GM19238 (cell line): ENCODE results near the gene SNX33.
"Not testable (repeated sequence)": the region's sequence is repeated elsewhere in the genome, so short reads cannot be mapped to it uniquely, and the experiment has no call there.

ENCODE experiments used
- DNase-seq: peaks from one replicate; pipeline ENCODE4 v3.0.0; 2011; ENCODE audit warnings: low spot score; ENCODE audit not compliant: insufficient read length

The SNX33 gene

DNA sequence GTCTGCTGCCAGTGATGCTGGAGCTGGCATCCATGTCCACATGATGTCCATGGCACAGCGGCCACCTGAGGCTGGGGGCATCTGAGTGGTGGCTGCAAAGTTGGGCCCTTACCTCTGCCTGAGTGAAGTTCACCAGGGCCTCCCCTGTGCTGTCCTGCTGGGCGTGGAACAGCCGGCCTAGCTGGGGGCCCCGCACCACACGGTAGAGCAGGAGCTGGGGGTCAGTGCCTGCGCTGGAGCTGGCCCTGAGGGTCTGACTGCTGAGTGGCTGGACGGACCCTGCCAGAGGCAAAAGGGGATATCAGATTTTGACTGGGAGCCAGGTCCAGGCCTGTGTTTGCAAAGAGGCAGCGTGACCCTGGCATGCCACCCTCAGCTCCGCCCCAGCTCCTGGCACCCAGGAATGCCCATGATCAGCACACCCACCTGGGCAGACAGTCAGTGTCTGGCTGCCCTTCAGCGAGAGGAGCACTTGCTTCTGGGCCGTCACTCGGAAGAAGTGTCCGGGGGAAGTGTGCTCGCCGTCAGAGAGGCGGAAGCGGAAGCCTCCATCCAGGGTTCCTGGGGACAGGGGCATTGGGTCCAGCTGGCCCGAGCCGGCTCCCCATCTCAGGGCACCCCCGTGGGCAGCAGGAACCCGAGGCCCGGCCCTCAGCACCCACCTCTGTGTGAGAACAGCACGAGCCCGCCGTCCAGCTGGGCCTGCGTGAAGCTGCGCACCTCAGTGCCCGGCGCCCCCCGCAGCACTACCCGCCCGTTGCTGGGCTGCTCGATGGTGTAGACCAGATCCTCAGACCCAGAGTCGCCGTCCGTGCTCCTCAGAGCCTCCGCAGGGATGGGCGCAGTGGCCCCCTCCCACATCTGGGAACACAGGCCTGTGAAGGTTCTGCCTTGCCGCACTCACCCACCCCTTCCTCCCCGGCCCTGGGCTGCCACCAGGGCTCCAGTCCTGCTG lies 34.7 kb downstream of the SNX33 start:
- no peak for DNase-seq

DNA sequence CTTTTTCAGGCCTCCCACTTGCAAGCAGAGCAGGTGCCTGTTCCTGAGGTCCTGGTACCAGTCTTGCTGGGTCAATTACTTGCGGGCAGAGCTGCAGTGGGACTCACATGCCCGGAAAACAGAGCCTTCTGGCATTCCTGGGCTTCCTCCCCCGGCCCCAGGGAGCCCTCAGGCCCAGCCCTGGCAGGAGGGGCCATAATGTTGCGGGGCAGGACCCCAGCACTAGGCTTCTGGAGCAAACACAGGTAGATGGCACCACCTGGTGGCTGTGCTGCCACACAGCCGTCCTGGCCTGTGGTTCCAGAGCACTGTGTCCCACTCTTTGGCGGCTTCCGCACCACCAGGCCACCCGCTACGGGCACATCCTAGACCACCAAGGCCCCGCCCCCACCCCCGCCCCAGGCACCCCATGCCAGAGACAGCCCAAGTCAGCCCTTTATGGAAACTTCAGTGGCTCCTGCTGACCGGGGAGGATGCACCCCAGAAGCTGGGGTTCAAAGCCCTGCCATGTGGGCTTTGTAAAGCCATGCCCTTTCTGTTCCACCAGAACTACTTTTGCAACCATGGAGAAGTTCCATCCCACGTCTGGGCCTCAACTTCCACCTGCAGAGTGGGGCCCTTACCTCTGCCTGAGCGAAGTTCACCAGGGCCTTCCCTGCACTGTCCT lies 36.1 kb downstream of the SNX33 start:
- peak; percentile 81 for DNase-seq

DNA sequence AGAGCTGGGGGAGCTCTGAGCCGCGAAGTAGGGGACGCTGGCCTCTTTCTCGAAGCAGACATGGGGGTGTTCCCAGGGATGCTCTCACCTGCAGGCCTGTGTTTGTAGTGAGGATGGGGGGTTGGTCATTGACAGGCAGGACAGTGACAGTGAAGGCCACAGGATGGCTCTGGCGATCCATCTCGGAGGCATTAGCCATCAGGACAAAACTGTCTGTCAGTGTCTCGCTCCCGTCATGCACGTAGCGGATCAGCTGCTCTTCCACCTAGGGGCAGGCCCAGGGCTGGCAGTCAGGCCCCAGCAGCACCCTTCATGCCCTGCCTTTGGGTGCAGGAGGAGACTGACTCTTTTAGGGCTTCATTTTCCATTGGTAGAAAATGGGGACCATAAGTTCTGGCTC lies 36.9 kb downstream of the SNX33 start:
- DNase-seq = no peak

DNA sequence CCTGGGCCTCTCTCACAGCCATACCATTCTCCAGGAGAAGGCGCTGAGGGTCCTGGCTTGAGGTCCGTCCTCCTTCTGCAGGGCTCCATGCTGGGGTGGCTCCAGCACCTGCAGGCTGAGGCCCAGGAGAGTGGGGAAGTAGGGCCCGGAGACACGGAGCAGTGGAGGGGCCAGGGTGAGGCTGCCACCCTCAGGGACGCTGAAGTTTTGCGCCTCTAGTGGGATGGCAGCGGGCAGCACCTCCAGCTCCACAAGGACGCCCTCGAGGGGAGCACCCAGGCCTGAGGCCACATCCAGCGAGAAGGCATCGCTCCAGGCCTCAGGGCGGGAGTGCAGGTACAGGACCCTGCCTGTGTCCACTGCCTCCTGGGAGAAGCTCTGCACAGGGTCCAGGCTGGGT lies 37.5 kb downstream of the SNX33 start:
- no peak for DNase-seq

DNA sequence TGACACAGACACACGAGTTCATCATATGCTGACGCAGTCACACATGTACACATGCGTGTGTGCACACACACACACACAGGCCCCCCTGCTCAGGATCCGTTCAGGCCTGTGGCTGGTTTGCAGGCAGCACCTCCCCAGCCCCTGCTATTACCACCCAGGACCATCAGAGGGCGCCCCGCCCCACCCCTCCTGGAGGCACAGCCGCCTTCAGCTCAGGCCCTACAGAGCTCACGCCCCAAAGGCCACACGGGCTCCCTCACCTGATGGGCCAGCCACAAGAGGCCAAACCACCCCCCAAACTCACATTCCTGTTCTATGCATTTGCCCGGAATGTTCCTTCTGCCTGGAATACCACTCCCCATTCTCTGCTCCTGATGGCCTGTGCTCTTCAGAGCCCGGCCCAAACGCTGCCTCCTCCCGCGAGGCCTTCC lies 38.5 kb downstream of the SNX33 start:
- DNase-seq = peak; percentile 66

DNA sequence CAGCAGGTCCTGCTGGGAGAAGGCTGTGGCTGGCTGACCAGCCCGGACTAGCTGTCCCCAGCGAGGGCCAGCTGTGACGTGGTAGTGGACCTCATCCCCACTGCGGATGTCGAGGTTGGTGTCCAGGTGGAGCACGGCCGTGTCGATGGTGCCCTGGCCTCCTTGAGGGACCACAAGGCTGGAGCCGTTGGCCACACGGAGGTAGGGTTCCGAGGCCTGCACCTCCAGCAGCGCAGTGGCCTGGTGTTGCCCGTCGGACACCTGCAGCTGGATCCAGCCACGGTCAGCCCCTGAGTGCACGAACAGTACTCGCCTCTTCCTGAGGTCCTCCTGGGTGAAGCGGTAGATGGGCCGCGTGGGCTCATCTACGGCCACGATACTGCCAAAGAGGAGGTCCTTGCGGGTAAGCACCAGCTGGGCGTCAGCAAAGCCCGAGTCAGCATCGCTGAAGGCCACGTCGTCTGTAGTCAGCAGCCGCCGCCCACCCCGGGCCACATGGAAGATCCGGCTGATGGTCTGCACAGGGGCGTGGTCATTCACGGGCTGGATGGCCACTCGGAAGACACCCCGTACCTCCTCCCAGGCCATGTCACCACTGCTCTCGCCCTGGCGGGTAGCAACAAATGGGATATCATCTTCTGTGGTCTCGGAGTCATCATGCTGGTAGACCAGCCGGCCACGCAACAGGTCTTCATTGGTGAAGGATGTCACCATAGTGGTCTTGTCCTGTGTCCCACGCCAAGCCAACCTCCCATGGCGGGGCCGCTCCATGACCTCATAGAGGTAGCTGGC lies 40.0 kb downstream of the SNX33 start:
- no peak for DNase-seq

DNA sequence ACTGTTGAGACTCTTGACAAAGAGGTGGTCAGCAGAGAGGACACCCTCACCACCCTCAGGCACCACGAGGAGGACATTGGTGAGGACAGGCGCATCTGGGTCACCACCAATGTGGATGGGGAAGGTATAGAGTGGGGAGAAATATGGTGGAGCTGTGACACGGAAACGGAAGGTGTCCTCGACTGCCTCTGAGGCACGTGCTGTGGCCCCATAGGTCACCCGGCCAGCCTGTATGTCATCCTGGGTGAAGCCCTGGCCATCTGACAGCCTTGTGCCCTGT lies 40.5 kb downstream of the SNX33 start:
- DNase-seq = no peak

DNA sequence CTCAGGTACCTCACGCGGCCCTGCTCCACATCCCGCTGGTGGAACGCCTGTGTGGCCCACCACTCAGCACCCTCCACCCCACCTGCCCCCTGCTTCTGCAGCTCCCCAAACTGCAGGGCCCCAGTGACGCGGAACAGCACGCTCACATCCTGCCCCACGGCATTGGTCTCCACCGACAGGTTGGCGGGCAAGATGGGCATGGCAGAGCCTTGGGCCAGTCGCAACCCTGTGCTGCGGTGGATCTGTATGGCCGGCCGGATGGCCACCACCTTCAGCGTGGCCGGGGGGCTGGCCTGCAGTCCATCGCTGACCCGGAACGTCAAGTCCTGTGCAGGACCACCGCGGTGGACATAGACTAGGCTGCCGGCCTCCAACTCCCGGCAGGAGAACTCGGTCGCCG lies 41.1 kb downstream of the SNX33 start:
- no peak for DNase-seq

DNA sequence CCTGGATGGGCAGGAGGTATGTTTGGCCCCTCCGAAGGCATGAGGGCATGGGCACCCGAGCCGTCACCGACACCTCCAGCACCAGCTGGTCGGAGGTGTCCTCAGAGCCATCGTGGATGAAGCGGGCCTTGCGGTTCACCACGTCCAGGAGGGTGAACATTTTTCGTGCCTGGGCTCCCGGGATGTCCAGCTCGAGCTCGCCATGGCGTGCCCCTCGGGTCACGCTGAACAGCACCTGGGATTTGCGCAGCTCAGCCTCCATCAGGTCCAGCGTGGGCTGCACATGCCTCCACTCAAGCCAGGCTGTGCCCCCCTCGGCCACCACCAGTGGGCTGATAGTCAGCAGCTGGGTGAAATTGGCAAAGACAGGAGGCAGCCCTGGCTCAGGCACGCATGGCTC lies 41.7 kb downstream of the SNX33 start:
- DNase-seq = not testable (repeated sequence)

DNA sequence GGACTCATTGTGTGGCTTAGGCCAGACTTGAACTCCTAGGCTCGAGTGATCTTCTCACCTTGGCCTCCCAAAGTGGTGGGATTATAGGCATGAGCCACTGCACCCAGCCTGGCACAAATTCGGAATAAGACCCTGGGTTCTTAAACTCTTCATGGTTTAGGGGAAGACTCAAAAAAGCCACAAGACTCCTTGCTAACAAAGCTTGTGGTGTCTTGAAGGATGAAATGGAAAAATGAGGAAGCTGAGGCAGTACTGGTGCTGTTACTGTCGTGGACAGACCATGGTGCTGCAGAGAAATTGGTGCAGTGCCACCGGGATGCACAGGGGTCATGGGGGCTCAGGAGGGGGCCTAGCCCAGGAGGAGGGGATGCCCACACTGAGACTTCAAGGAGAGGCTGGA lies 44.6 kb downstream of the SNX33 start:
- DNase-seq = not testable (repeated sequence)

DNA sequence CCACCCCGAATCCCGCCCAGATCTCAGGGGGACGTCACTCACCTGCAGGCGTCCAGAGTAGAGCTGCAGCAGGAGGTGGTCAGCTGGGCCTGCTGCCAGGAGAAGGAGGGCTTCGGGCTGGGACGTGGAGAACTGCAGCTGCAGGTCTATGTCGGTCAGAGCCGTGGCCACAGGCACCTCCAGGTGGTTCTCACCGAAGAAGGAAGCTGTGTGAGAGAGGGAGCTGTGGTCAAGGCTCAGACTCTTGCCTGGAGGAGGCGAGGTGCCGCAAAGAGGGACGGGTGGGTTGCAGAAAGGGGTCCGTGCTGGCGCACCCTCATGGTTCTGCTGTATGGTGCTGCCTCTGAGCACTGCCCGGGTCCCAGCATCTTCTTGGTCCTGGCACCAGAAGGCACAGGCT lies 45.3 kb downstream of the SNX33 start:
- DNase-seq = not testable (repeated sequence)

DNA sequence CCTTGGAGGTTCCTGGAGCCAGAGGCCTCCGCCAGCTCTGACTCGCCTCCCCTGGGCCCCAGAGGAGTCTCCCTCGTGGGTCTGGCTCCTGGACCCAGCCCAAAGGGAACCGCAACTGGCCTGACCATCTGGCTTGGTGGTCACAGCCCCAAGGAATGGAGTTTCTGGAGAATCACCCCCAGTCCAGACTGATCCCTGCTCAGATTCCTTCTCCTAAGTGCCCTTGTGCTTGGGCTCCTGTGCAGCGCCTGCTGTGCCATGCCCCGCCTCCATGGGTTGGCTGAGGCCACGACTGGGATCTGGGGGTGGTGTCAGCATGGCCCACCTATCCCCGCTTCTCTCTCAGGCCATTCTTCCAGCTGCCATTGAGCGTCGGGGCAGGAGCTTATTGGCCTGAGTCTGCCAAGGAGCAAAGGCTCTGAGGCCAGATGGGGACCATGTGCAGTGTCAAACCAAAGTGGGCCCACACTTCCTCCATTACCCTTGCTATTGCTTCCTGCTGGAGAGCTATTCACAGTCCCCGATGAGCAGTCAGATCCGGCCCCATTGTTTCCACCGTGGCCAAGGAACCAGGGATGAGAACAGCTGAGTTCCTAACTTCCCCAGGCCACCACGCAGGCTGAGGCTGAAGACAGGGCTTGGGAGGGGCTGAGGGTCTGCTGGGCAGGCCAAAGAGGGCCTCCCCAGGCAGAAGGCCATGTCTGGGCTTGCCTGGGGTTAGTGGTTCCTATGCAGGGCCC lies 46.0 kb downstream of the SNX33 start:
- no peak for DNase-seq

DNA sequence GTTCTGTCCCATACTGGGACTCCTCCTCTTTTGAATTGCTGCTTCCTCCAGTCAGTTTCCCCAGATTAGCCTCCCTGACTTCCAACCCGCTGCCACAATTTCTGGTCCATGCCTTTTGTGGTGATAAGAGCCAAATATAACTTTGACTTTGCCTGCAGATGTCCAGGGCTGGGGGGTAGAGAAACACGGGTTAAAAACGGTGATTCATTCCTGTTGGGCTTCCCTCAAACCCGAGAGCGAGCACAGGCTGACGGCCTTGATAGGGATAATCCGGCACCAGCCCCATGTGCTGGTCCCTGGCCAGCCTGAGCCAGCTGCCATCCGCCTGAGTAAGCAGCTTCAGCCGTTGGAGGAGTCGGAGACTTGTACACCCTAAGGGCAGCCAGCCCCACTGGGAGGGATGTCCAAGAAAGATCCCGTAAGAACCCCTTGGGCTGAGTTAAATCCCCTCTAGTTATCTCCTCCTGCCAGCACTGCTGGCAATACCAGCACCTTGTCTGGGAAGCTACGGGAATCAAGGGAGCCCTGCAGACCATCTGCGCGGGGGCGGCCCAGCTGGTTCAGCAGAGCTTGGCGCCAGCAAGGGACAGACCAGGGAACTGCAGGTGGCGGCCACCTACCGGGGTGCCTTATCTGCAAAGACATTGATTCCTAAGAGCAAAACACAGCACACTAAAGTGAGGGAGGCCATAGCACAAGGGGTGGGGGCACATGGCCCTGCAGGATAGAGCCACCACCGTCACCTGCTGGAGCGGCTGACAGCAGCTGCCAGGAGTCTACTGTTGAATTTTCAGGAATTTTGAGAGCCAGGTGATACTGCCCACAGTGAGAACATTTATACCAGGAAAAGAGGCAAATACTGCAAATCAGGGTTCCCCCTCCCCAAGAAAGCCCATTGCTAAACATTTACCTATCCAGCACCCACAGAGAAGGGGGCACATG lies 46.8 kb downstream of the SNX33 start:
- peak; percentile 50 for DNase-seq

DNA sequence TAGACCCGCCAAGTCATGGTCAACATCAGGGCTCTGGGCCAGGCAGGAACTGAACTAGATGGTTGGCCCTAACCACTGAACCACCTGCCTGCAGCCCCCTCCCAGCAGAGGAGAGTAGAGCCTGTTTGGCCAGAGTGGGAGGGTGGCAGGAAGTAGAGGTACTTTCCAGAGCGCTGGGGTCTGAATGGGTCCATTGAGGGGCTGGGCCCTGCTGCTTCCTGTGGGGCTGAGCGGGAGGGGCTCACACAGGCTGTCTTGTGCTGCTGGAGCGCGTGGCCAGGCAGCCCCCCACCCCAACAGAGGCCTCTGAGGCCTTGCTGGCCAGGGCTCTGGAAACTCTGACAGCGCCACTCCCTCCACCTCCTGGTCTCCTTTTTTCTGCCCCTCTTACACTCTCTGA lies 47.5 kb downstream of the SNX33 start:
- peak; percentile 48 for DNase-seq

DNA sequence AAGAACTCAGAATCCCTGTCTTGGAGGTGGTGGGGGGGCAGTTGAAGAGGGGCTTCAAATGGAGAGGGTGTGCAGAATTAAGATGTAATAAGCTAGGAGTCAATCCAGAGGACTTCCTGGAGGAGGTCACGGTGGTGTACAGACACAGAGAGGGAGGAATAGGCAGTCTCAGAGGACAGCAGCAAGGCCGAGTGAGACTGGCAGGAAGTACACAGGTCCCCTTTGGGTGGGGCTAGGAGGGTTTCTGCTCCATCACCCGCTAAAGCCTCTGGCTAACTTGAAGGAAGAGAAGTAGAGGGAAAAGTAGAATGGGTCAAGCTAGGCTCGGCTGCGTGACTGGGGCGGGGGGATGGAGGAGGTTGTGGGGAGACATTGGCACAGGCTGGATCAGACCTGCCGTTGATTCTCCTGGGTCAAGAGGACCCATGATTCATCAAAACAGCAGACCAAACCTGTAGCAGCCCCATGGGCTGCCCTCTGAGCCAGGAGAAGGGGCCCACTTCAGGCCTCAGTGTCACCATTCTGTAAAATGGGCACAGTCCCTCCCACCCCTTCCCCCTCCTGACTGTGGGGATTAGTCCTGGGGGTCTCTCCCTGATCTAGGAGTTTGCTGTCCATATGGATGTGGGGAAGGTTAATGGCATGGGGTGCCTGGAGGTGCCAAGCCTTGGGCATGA lies 48.1 kb downstream of the SNX33 start:
- no peak for DNase-seq

DNA sequence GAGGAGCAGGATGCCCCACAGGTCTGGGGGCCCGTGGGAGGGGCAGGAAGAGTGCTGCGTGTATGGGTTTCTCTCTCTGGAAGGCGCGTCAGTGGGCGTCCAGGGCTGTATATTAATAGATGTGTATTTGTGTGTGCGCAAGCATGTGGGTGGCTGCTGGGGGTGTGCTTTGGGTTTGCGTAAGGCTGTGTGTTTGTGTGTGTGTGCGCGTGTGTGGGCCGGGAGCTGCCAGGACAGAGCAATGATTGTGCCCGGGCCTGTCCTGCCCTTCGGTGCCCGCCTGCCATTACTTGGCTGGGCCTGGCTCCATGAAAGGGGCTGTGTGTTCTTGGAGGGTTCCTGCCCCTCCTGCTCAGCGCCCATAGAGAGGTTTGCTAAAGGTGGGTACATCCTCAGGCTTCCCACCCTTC lies 48.6 kb downstream of the SNX33 start:
- DNase-seq = no peak

DNA sequence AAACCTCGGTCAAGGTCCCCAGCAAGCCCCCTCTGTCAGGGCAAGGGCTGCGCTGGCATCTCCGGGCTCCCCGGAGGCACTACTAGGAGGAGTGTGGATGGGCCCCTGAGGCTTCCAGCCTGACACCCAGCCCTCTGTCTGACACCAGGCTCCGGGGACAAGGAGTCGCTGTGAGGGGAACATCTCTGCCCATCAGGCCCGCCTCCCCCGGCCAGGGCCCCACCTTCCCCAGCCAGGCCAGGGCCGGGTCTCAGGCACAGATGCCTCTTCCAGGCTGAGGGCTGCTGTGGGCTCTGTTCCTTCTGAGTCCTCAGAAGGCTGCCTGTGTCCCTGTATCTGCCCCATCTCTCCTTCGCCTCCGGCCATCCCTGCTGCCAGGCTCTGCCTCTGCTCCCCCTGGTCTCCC lies 49.1 kb downstream of the SNX33 start:
- no peak for DNase-seq

DNA sequence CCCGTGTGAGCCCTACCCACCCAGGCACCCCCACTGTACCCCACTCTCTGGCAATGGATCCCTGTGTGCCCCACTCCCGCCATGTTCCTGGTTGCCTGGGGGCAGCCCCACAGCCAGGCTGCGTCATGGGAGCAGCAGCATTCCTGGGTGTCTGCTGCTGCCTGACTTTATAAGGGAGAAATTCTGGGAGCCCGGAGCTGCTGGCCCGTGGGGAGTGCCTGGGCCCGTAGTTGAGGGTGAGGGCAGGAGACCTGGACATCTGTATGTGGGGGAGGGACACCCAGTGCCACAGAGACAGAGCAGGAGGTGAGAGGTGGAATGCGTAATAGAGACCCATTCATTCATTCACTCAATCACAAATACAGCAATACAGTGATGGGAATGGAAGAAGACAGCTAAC lies 49.8 kb downstream of the SNX33 start:
- no peak for DNase-seq

DNA sequence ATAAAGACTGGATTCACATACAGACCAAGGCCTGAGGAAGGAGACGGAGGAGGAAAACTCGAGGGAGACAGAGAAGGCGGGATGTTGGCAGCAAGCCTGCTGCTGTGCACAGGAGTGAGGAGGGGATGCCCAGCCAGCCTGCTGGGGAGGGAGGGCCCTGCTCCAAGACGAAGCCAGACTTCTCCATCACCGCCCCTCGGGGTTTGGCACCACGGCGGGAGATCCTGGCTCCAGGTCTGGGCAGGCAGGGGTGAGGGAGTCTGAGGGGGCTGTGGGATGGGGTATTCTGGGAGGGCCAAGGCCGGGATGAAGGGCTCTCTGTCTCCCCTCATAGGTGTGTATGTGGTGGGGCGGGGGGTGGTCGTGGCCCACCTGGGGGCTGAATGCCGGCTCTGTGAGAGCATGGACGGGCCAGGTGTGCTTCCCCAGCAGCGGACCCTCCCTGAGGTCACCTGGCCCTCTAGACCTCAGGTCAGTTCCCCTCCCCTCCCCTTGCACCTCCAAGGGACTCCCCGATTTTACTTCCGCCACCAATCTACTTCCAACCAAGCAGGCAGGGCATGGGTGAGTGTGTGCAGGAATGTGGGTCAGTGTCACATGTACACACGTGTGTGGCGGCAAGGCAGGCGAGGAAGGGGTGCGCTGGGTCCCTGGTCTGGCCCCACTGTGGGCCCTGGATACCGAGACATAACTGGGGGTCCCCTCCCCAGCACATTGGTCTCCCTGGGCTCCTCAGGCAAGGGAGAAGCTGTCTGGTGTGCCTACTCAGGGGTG lies 50.4 kb downstream of the SNX33 start:
- DNase-seq = not testable (repeated sequence)
